Endothelial cell of umbilical vein (primary cell): ENCODE results near the gene CCM2. TPM values are rescaled to one million over a fixed set of nuclear protein-coding genes. Genes with fewer than 3 reads are reported as not detected.

Source experiments
- BruUV-seq: library from RNA; stranded (reverse); fragments of 400-500 nt; replicated peaks from 2 replicates; lab custom pipeline; 2021; lab: Mats Ljungman, UMichigan
- CTCF ChIA-PET: fragments of 300-600, 350-600 bp; sonication (Branson Sonifier 250); formaldehyde crosslinking; loops from one replicate; lab custom pipeline; 2021; ENCODE audit warnings: antibody characterized with exemption, inconsistent platforms; lab: Charles Lee
- POLR2A ChIA-PET: fragments of 300-600, 350-600 bp; sonication (Branson Sonifier 250); formaldehyde crosslinking; loops from one replicate; lab custom pipeline; 2021; ENCODE audit warnings: antibody characterized with exemption, inconsistent platforms; lab: Charles Lee
- DNase-seq: peaks from one replicate; pipeline ENCODE4 v3.0.0-alpha.2; 2011; ENCODE audit warnings: low read depth, low spot score
- FAIRE-seq: peaks from 2 replicates; lab custom pipeline; 2011; peaks lifted over from hg19 to GRCh38; lab: Jason Lieb, UNC
- H2AFZ ChIP-seq: 2 replicates; pipeline ENCODE4 v1.6.0; 2012; ENCODE audit warnings: low read depth, low read length, control low read depth, inconsistent platforms
- H3K27ac ChIP-seq: 2 replicates; pipeline ENCODE4 v1.5.1; 2011; ENCODE audit warnings: low read depth, mild to moderate bottlenecking, control low read depth, low read length, moderate library complexity; ENCODE audit not compliant: insufficient read depth
- H3K27me3 ChIP-seq, 2 experiments: 2 replicates each; pipeline versions ENCODE4 v1.6.0 to v1.6.1; 2011; ENCODE audit warnings: low read length in 2 of 2, mixed read lengths in 1 of 2; ENCODE audit not compliant: control insufficient read depth in 2 of 2, insufficient read depth in 2 of 2
- H3K36me3 ChIP-seq, 2 experiments: 2 replicates in 1 of 2; 3 replicates in 1 of 2; pipeline ENCODE4 v1.5.1; 2011; ENCODE audit warnings: low read length in 2 of 2, mild to moderate bottlenecking in 1 of 2, moderate library complexity in 1 of 2; ENCODE audit not compliant: control insufficient read depth in 2 of 2, insufficient read depth in 2 of 2; ENCODE audit errors: extremely low read depth in 1 of 2
- H3K4me1 ChIP-seq: 3 replicates; pipeline ENCODE4 v1.5.1; 2011; ENCODE audit warnings: mild to moderate bottlenecking, low read length; ENCODE audit not compliant: control insufficient read depth, insufficient read depth; ENCODE audit errors: extremely low read depth
- H3K4me2 ChIP-seq: 2 replicates; pipeline ENCODE4 v1.6.1; 2011; ENCODE audit warnings: low read length, control low read depth, mixed read lengths; ENCODE audit not compliant: insufficient read depth
- H3K4me3 ChIP-seq, 3 experiments: fragments of 200-600 bp in 1 of 3; sonication (generic), shearing (Covaris generic) in 1 of 3; replicated peaks in 1 of 3; 2 replicates each; pipeline ENCODE4 v1.5.1; 2011 to 2016; ENCODE audit warnings: control low read depth in 3 of 3, low read length in 3 of 3, mild to moderate bottlenecking in 2 of 3, inconsistent platforms in 1 of 3, low read depth in 1 of 3, moderate library complexity in 1 of 3; ENCODE audit not compliant: insufficient read depth in 1 of 3
- H3K79me2 ChIP-seq: 2 replicates; pipeline ENCODE4 v1.6.0; 2012; ENCODE audit warnings: low read length, inconsistent platforms; ENCODE audit not compliant: control insufficient read depth, insufficient read depth
- H3K9ac ChIP-seq: replicated peaks from 2 replicates; pipeline ENCODE3; 2011; ENCODE audit warnings: low read length, control low read depth; ENCODE audit not compliant: insufficient read depth; ENCODE audit errors: extremely low read depth
- H3K9me1 ChIP-seq: replicated peaks from 3 replicates; pipeline ENCODE4 v1.6.0; 2011; ENCODE audit warnings: mild to moderate bottlenecking, low read length; ENCODE audit not compliant: control insufficient read depth, insufficient read depth; ENCODE audit errors: extremely low read depth
- H3K9me3 ChIP-seq: replicated peaks from 2 replicates; pipeline ENCODE4 v1.5.1; 2012; ENCODE audit warnings: low read length, inconsistent platforms; ENCODE audit not compliant: control insufficient read depth, insufficient read depth
- H4K20me1 ChIP-seq: replicated peaks from 2 replicates; pipeline ENCODE3; 2011; ENCODE audit warnings: mild to moderate bottlenecking, low read length; ENCODE audit not compliant: control insufficient read depth, insufficient read depth; ENCODE audit errors: extremely low read depth
- CTCF ChIP-seq, 2 donors: IDR thresholded peaks; 1 replicate in 1 of 2; 2 replicates in 1 of 2; pipeline ENCODE4 v1.5.1; 2011; ENCODE audit warnings: low read length in 2 of 2, mild to moderate bottlenecking in 2 of 2, moderate library complexity in 2 of 2, control low read depth in 1 of 2, inconsistent platforms in 1 of 2, low read depth in 1 of 2; ENCODE audit not compliant: insufficient read depth in 1 of 2; ENCODE audit errors: extremely low read depth in 1 of 2
- EZH2 ChIP-seq: IDR thresholded peaks from 2 replicates; pipeline ENCODE4 v1.6.1; 2012; ENCODE audit warnings: borderline replicate concordance, low read depth, mild to moderate bottlenecking, moderate library complexity, low read length, inconsistent platforms; ENCODE audit not compliant: severe bottlenecking
- FOS ChIP-seq: IDR thresholded peaks from 2 replicates; pipeline ENCODE4 v1.6.1; 2011; ENCODE audit warnings: mild to moderate bottlenecking, low read length, moderate library complexity, borderline replicate concordance; ENCODE audit not compliant: insufficient read depth
- GATA2 ChIP-seq: IDR thresholded peaks from 2 replicates; pipeline ENCODE4 v1.7.0; 2011; ENCODE audit warnings: low read depth, mild to moderate bottlenecking, moderate library complexity, mixed read lengths, low read length; ENCODE audit not compliant: insufficient read length, insufficient read depth
- JUN ChIP-seq: IDR thresholded peaks from 2 replicates; pipeline ENCODE4 v1.6.1; 2011; ENCODE audit warnings: borderline replicate concordance, low read depth; ENCODE audit not compliant: insufficient read length, insufficient read depth
- MAX ChIP-seq: IDR thresholded peaks from 2 replicates; pipeline ENCODE4 v1.6.1; 2011; ENCODE audit not compliant: insufficient read depth, insufficient read length
- MYC ChIP-seq: IDR thresholded peaks from one replicate; pipeline ENCODE4 v1.6.1; 2011; ENCODE audit warnings: mild to moderate bottlenecking, low read depth, low read length
- POLR2A ChIP-seq: IDR thresholded peaks from 2 replicates; pipeline ENCODE4 v1.6.1; 2012; ENCODE audit warnings: low read depth, mild to moderate bottlenecking, control low read depth, low read length
- POLR2AphosphoS5 ChIP-seq: IDR thresholded peaks from 2 replicates; pipeline ENCODE4 v1.6.1; 2012; ENCODE audit warnings: low read depth, mild to moderate bottlenecking, control low read depth, low read length, moderate library complexity; ENCODE audit not compliant: insufficient read depth
- dilution Hi-C: fragments of 300-500 bp; cut with MboI; formaldehyde crosslinking; loops from one replicate; pipeline ENCODE4 v1.15.0; 2019; ENCODE audit warnings: low sequenced_read_pairs; ENCODE audit not compliant: extremely low pct_ligation_motif_present
- intact Hi-C: fragments of 100-400 bp; cut with micrococcal nuclease; formaldehyde crosslinking; loops from one replicate; pipeline ENCODE4 v1.10.0; 2022
- polyA plus RNA-seq, 4 experiments: library from polyadenylated mRNA; depleted of rRNA in 3 of 4; stranded (reverse) in 3 of 4; unstranded in 1 of 4; fragments of >200 nt; gene quantifications; 2 replicates each; pipeline versions ENCODE4 v1.2.1 to v1.2.3, GENCODE V29; 2011 to 2012; ENCODE audit warnings: missing spikeins in 1 of 4
- total RNA-seq: library from RNA; stranded (reverse); gene quantifications from 2 replicates; pipeline ENCODE4 v1.2.3, GENCODE V29; 2021

CCM2 gene
- total and polyA plus RNA-seq, 2 donors (not counting 3 experiments of a cell fraction or from before 2014, with no cell fraction given) = 66.1 to 70.4 TPM

DNA sequence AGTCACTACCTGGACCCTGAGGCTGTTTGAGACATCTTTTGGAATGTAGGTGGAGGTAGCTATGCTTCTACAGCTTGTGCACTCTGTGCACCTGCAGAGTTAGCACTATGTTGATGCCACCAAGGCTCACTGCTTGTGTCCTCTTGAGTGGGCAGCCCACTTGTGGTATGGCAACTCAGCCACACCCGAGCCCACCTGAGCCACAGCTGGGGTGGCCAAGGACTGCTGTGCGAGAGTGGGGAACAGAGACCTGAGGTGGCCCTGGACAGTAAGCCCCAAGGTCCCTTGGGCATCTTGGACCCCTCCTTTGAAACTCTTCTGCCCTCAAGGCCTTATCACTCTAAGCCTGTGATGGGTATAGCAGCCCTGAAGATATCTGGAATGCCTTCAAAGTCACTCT, 46.8 kb upstream of the CCM2 start:
- Histone ChIP-seq H3K27ac (no peak overlapping the region), H3K9me3 (no peaks in the 10 kb centered on the region), H3K4me2 (no peak overlapping the region), H3K79me2 (no peaks in the 10 kb centered on the region), H3K9ac (no peak overlapping the region), H4K20me1 (no peaks in the 10 kb centered on the region), H3K36me3 (no peaks in the 10 kb centered on the region), H2AFZ (no peak overlapping the region), H3K27me3 (peaks cover 1 to 6% of the 10 kb centered on the region in 2 experiments), H3K4me3 (no peak overlapping the region), H3K9me1 (no peaks in the 10 kb centered on the region), H3K4me1 (no peaks in the 10 kb centered on the region)
- CTCF ChIA-PET = no interaction called here
- POLR2A ChIA-PET = no interaction called here
- FAIRE-seq (no peak), DNase-seq (no peak)
- BruUV-seq = no TSS peak
- dilution Hi-C loops (no loop called here), intact Hi-C loops (no loop called here)
- TF ChIP-seq GATA2 (no peak), MAX (no peak), JUN (no peak), EZH2 (no peak), POLR2A (no peak), FOS (no peak), MYC (no peak)

GRCh38 chr7:44955733-44956132, 44.3 kb upstream of the CCM2 start:
- CTCF ChIA-PET = interaction anchor here (1.1 to 2.0 kb wide), 3 partner anchors 17 to 180 kb away, joined by 3 to 6 read pairs (median 4); no protein-coding TSS in a partner anchor
- no peak overlapping the region for H3K4me2 ChIP-seq
- intact Hi-C loops (no loop called here), dilution Hi-C loops (no loop called here)
- no TSS peak for BruUV-seq
- no peaks in the 10 kb centered on the region for H3K4me1 ChIP-seq
- H4K20me1 ChIP-seq = no peaks in the 10 kb centered on the region
- H3K9ac ChIP-seq = no peak overlapping the region
- no peak for TF ChIP-seq GATA2
- TF ChIP-seq JUN = no peak
- no peak for TF ChIP-seq FOS
- TF ChIP-seq MYC = no peak
- no peak for TF ChIP-seq CTCF (IDR thresholded peaks at IDR 0.05; ENCODE audit: extremely low read depth in 1 of 2, insufficient read depth in 1 of 2, low read depth in 1 of 2, low read length in 2 of 2)
- no peak for TF ChIP-seq POLR2A
- no peak for TF ChIP-seq EZH2
- TF ChIP-seq MAX = no peak
- TF ChIP-seq POLR2AphosphoS5 = no peak
- H3K79me2 ChIP-seq = no peaks in the 10 kb centered on the region
- H3K4me3 ChIP-seq = no peak overlapping the region
- FAIRE-seq (no peak), DNase-seq (no peak)
- POLR2A ChIA-PET = no interaction called here
- H3K27me3 ChIP-seq = peaks cover 3 to 4% of the 10 kb centered on the region in 2 experiments
- H3K9me1 ChIP-seq = no peaks in the 10 kb centered on the region
- no peaks in the 10 kb centered on the region for H3K36me3 ChIP-seq
- no peak overlapping the region for H2AFZ ChIP-seq
- H3K9me3 ChIP-seq = no peaks in the 10 kb centered on the region
- H3K27ac ChIP-seq = no peak overlapping the region
